H1 (cell line): ENCODE measurements around the gene FADS6. TPM values are rescaled to one million over a fixed set of nuclear protein-coding genes. Genes with fewer than 3 reads are reported as not detected.

ENCODE experiments used
- CTCF ChIA-PET: fragments of 300-600 bp; sonication (Branson Sonifier 250); formaldehyde crosslinking; loops from one replicate; lab custom pipeline; 2021; ENCODE audit not compliant: partially characterized antibody; lab: Charles Lee
- POLR2A ChIA-PET: fragments of 300-600 bp; sonication (Branson Sonifier 250); formaldehyde crosslinking; loops from one replicate; lab custom pipeline; 2021; ENCODE audit warnings: inconsistent platforms; ENCODE audit not compliant: partially characterized antibody; lab: Charles Lee
- DNase-seq, 2 experiments: peaks; one replicate each; pipeline versions ENCODE4 v3.0.0 to v3.0.0-alpha.2; 2010 to 2022; ENCODE audit warnings: low spot score in 2 of 2, low read depth in 1 of 2, mixed read lengths in 1 of 2
- FAIRE-seq: peaks from 2 replicates; lab custom pipeline; 2011; peaks lifted over from hg19 to GRCh38; lab: Jason Lieb, UNC
- H2AFZ ChIP-seq: 2 replicates; pipeline ENCODE4 v1.8.1; 2012; ENCODE audit warnings: low read length, inconsistent platforms
- H2AK5ac ChIP-seq: 2 replicates; pipeline ENCODE4 v1.6.1; 2013; ENCODE audit warnings: low read depth, low read length
- H2BK120ac ChIP-seq: replicated peaks from 2 replicates; pipeline ENCODE3; 2013; ENCODE audit warnings: low read depth, low read length, inconsistent platforms
- H2BK12ac ChIP-seq: 2 replicates; pipeline ENCODE4 v1.6.1; 2013; ENCODE audit warnings: low read depth, low read length
- H2BK15ac ChIP-seq: 2 replicates; pipeline ENCODE4 v1.6.1; 2013; ENCODE audit warnings: low read length
- H2BK20ac ChIP-seq: 2 replicates; pipeline ENCODE4 v1.6.1; 2013; ENCODE audit warnings: low read length
- H2BK5ac ChIP-seq: 2 replicates; pipeline ENCODE4 v1.6.1; 2013; ENCODE audit warnings: low read depth, low read length
- H3K14ac ChIP-seq: 2 replicates; pipeline ENCODE4 v1.6.1; 2013; ENCODE audit warnings: inconsistent platforms; ENCODE audit not compliant: insufficient read length
- H3K18ac ChIP-seq: 2 replicates; pipeline ENCODE4 v1.6.1; 2013; ENCODE audit warnings: low read length; ENCODE audit errors: extremely low read depth
- H3K23ac ChIP-seq: 2 replicates; pipeline ENCODE4 v1.6.1; 2013; ENCODE audit warnings: inconsistent platforms; ENCODE audit not compliant: insufficient read length
- H3K23me2 ChIP-seq: 2 replicates; pipeline ENCODE4 v1.6.1; 2013; ENCODE audit warnings: low read depth, low read length
- H3K27ac ChIP-seq: 2 replicates; pipeline ENCODE4 v1.6.1; 2011; ENCODE audit warnings: low read depth, low read length, inconsistent platforms
- H3K27me3 ChIP-seq, 4 experiments: replicated peaks in 1 of 4; 1 replicate in 1 of 4; 2 replicates in 3 of 4; pipeline versions ENCODE4 v1.6.1 to v1.8.1; 2011 to 2013; ENCODE audit warnings: low read length in 3 of 4, mild to moderate bottlenecking in 3 of 4, inconsistent platforms in 2 of 4, mixed read lengths in 2 of 4, moderate library complexity in 1 of 4; ENCODE audit not compliant: control insufficient read depth in 3 of 4, insufficient read depth in 3 of 4; ENCODE audit errors: extremely low read depth in 1 of 4
- H3K36me3 ChIP-seq, 4 experiments: 2 replicates each; pipeline versions ENCODE4 v1.6.1 to v1.8.1; 2011 to 2013; ENCODE audit warnings: mild to moderate bottlenecking in 4 of 4, low read length in 3 of 4, moderate library complexity in 2 of 4, control low read depth in 1 of 4, inconsistent platforms in 1 of 4; ENCODE audit not compliant: insufficient read depth in 4 of 4, control insufficient read depth in 2 of 4
- H3K4ac ChIP-seq: replicated peaks from 2 replicates; pipeline ENCODE3; 2013; ENCODE audit warnings: low read length, low read depth, mixed read lengths, inconsistent platforms; ENCODE audit not compliant: insufficient read length
- H3K4me1 ChIP-seq, 4 experiments: replicated peaks in 1 of 4; 1 replicate in 1 of 4; 2 replicates in 3 of 4; pipeline versions ENCODE4 v1.6.1 to v1.8.1; 2011 to 2013; ENCODE audit warnings: low read length in 3 of 4, inconsistent platforms in 2 of 4, mixed read lengths in 1 of 4; ENCODE audit not compliant: insufficient read depth in 4 of 4, control insufficient read depth in 3 of 4
- H3K4me2 ChIP-seq, 2 experiments: 2 replicates each; pipeline versions ENCODE4 v1.6.1 to v1.8.1; 2011 to 2013; ENCODE audit warnings: low read depth in 2 of 2, low read length in 2 of 2, control low read depth in 1 of 2, inconsistent platforms in 1 of 2, mild to moderate bottlenecking in 1 of 2; ENCODE audit not compliant: insufficient read depth in 1 of 2
- H3K4me3 ChIP-seq, 4 experiments: fragments of 200-600, 300-600 bp in 1 of 4; sonication (generic), shearing (Covaris generic), sonication (Bioruptor Twin) in 1 of 4; 2 replicates each; pipeline versions ENCODE4 v1.5.1 to v1.8.1; 2011 to 2016; ENCODE audit warnings: low read length in 4 of 4, low read depth in 3 of 4, control low read depth in 2 of 4, inconsistent platforms in 2 of 4, mild to moderate bottlenecking in 2 of 4, mixed read lengths in 1 of 4, moderate library complexity in 1 of 4; ENCODE audit not compliant: insufficient read depth in 2 of 4; ENCODE audit errors: extremely low read depth in 1 of 4
- H3K56ac ChIP-seq: replicated peaks from 2 replicates; pipeline ENCODE3; 2013; ENCODE audit warnings: low read depth, mild to moderate bottlenecking, mixed read lengths, low read length, inconsistent platforms; ENCODE audit not compliant: insufficient read length
- H3K79me1 ChIP-seq: 2 replicates; pipeline ENCODE4 v1.6.1; 2013; ENCODE audit warnings: low read depth, low read length, control low read depth
- H3K79me2 ChIP-seq, 2 experiments: 2 replicates each; pipeline versions ENCODE4 v1.6.1 to v1.8.1; 2012 to 2013; ENCODE audit warnings: low read length in 2 of 2, mild to moderate bottlenecking in 2 of 2, inconsistent platforms in 1 of 2; ENCODE audit not compliant: insufficient read depth in 2 of 2, control insufficient read depth in 1 of 2
- H3K9ac ChIP-seq, 4 experiments: replicated peaks in 1 of 4; 1 replicate in 1 of 4; 2 replicates in 3 of 4; pipeline versions ENCODE4 v1.6.1 to v1.8.1; 2011 to 2013; ENCODE audit warnings: low read depth in 3 of 4, low read length in 3 of 4, control low read depth in 2 of 4, mild to moderate bottlenecking in 2 of 4, moderate library complexity in 2 of 4, inconsistent platforms in 1 of 4; ENCODE audit errors: extremely low read depth in 1 of 4
- H3K9me3 ChIP-seq, 2 experiments: 2 replicates each; pipeline versions ENCODE4 v1.6.1 to v1.8.1; 2012 to 2013; ENCODE audit warnings: mild to moderate bottlenecking in 2 of 2, moderate library complexity in 2 of 2, control low read depth in 1 of 2, inconsistent platforms in 1 of 2, low read depth in 1 of 2, low read length in 1 of 2, mixed read lengths in 1 of 2; ENCODE audit not compliant: insufficient read depth in 2 of 2
- H4K20me1 ChIP-seq, 2 experiments: replicated peaks in 1 of 2; 2 replicates each; pipeline versions ENCODE3 to v1.8.1; 2011 to 2013; ENCODE audit warnings: inconsistent platforms in 2 of 2, low read length in 2 of 2, mild to moderate bottlenecking in 1 of 2; ENCODE audit not compliant: insufficient read depth in 2 of 2, control insufficient read depth in 1 of 2
- H4K5ac ChIP-seq: 2 replicates; pipeline ENCODE4 v1.6.1; 2013; ENCODE audit warnings: low read length, low read depth, mixed read lengths, inconsistent platforms; ENCODE audit not compliant: insufficient read length
- H4K8ac ChIP-seq: 2 replicates; pipeline ENCODE4 v1.8.0; 2013; ENCODE audit warnings: mild to moderate bottlenecking, moderate library complexity, low read length, inconsistent platforms; ENCODE audit not compliant: insufficient read depth; ENCODE audit errors: extremely low read depth
- H4K91ac ChIP-seq: replicated peaks from 2 replicates; pipeline ENCODE3; 2013; ENCODE audit warnings: low read length, mixed read lengths, inconsistent platforms; ENCODE audit not compliant: insufficient read length
- CEBPB ChIP-seq: IDR thresholded peaks from 2 replicates; pipeline ENCODE4 v1.6.1; 2012; ENCODE audit warnings: low read depth, low read length
- CHD2 ChIP-seq: IDR thresholded peaks from 2 replicates; pipeline ENCODE4 v1.6.1; 2012; ENCODE audit warnings: low read length, improper control_type of control experiment
- FOSL1 ChIP-seq: IDR thresholded peaks from 2 replicates; pipeline ENCODE4 v1.6.1; 2011; ENCODE audit warnings: mild to moderate bottlenecking, low read depth, low read length, moderate library complexity; ENCODE audit not compliant: insufficient read depth
- HDAC2 ChIP-seq, 2 experiments: fragments of 300-600 bp in 1 of 2; sonication (generic) in 1 of 2; IDR thresholded peaks; 2 replicates each; pipeline ENCODE4 v1.6.1; 2011 to 2012; ENCODE audit warnings: low read depth in 2 of 2, low read length in 2 of 2, mild to moderate bottlenecking in 2 of 2, moderate library complexity in 2 of 2, borderline replicate concordance in 1 of 2, inconsistent platforms in 1 of 2
- POLR2A ChIP-seq, 2 experiments: IDR thresholded peaks; 1 replicate in 1 of 2; 2 replicates in 1 of 2; pipeline ENCODE4 v1.6.1; 2011; ENCODE audit warnings: low read depth in 2 of 2, low read length in 2 of 2, mild to moderate bottlenecking in 2 of 2; ENCODE audit errors: control extremely low read depth in 1 of 2
- RNF2 ChIP-seq: fragments of 200-900, 300-1000 bp; sonication (generic); IDR thresholded peaks from 2 replicates; pipeline ENCODE4 v1.7.1; 2016; ENCODE audit warnings: borderline replicate concordance, low read depth, mild to moderate bottlenecking, antibody characterized with exemption, low read length; ENCODE audit not compliant: poor library complexity, severe bottlenecking; ENCODE audit errors: missing control alignments
- WGBS, 2 experiments: shearing (Covaris generic) in 1 of 2; methylation state at CpG; one replicate each; pipeline versions ENCODE4 v1.1.6 to v1.1.7; 2013 to 2015; ENCODE audit warnings: low lambda C conversion rate in 2 of 2, mixed read lengths in 2 of 2, inconsistent platforms in 1 of 2, low coverage in 1 of 2, missing lambda C conversion rate in 1 of 2; ENCODE audit not compliant: insufficient replicate concordance in 2 of 2, insufficient coverage in 1 of 2, insufficient read length in 1 of 2; ENCODE audit errors: extremely low coverage in 1 of 2, missing lambda C conversion rate in 1 of 2; 5-methylcytosine and 5-hydroxymethylcytosine counted together
- polyA plus RNA-seq, 7 experiments: library from polyadenylated mRNA; depleted of rRNA in 3 of 7; stranded (reverse) in 5 of 7; unstranded in 2 of 7; fragments of >200 nt in 5 of 7; fragments of 200-250 nt in 2 of 7; gene quantifications; 1 replicate in 5 of 7; 2 replicates in 1 of 7; 4 replicates in 1 of 7; pipeline versions ENCODE4 v1.2.1 to v1.2.3, GENCODE V29; 2011 to 2013; ENCODE audit warnings: missing spikeins in 2 of 7, mixed read lengths in 2 of 7
- total RNA-seq: library from RNA; stranded (reverse); fragmentation: NEBNext Ultra II Directional; extraction: Animal tissue kit (Norgen Biotek cat#: 25700); gene quantifications from 2 replicates; pipeline ENCODE4 v1.2.1, GENCODE V29; 2021

Gene FADS6
- total and polyA plus RNA-seq, 2 of the 8 experiments (the other 6 are each of a cell fraction or from before 2014, with no cell fraction given) = 0.56 to 2.5 TPM

DNA sequence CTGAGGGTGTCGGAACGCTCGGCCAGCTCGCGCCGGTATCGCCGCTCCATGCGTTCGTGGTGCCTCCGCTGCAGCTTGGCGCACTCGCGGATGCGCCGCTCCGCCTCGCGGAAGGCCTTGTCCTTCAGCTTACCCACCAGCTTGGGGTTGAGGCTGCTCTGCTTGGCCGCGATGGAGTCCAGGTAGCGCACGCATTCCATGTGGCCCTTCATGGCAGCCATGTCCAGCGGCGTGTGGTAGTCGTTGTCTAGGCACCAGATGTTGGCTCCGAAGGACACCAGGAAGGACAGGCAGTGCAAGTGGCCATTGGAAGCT lies 26.8 kb upstream of the FADS6 start:
- 0 out of 2 replicates have a peak overlapping the region, but pooled peaks have one; percentile 62 for H4K8ac ChIP-seq
- H2BK20ac ChIP-seq = peak overlapping the region; percentile 15; the same call in 1 of the 2 replicates
- no peak overlapping the region for H3K14ac ChIP-seq
- ChIA-PET POLR2A (interaction anchor here (0.6 to 1.4 kb wide), 5 partner anchors 13 to 90 kb away, joined by 3 to 7 read pairs (median 3); partner anchors contain the start of gene FDXR), CTCF (interaction anchor here (1.1 to 49.9 kb wide), 16 partner anchors 10 to 129 kb away, joined by 3 to 1072 read pairs (median 6); partner anchors contain the start of genes FADS6 and OTOP3)
- H3K56ac ChIP-seq = peak overlapping the region; percentile 9
- no peaks in the 10 kb centered on the region for H3K79me2 ChIP-seq
- no peak overlapping the region for H2AFZ ChIP-seq
- no peak overlapping the region for H3K9ac ChIP-seq
- H3K9me3 ChIP-seq = no peaks in the 10 kb centered on the region
- H3K79me1 ChIP-seq = no peaks in the 10 kb centered on the region
- H4K5ac ChIP-seq = no peak overlapping the region
- WGBS, 2 experiments = 95% methylated on average over 27 of the region's 27 CpGs; no CpG with 5 or more reads in 1 of the 2 experiments
- H2AK5ac ChIP-seq = no peak overlapping the region
- peak overlapping the region; percentile 54; the same call in 1 of the 2 replicates for H2BK5ac ChIP-seq
- peak overlapping the region; percentile 99; the same call in 1 of the 2 replicates for H2BK15ac ChIP-seq
- TF ChIP-seq CHD2 (no peak), CEBPB (no peak), HDAC2 (IDR thresholded peaks at IDR 0.05; ENCODE audit: borderline replicate concordance in 1 of 2, low read depth in 2 of 2, low read length in 2 of 2) (no peak), POLR2A (IDR thresholded peaks at IDR 0.05; ENCODE audit: control extremely low read depth in 1 of 2, low read depth in 2 of 2, low read length in 2 of 2) (no peak), FOSL1 (no peak), RNF2 (no peak)
- H4K91ac ChIP-seq = peak overlapping the region; percentile 90
- no peak overlapping the region for H3K4me3 ChIP-seq
- H3K36me3 ChIP-seq = no peaks in the 10 kb centered on the region; a peak in 1 of 8 replicates
- peaks cover 0 to 19% (median 16%) of the 10 kb centered on the region in 4 experiments; a peak in 6 of 7 replicates for H3K4me1 ChIP-seq
- peak overlapping the region; percentile 99; the same call in 1 of the 2 replicates for H2BK12ac ChIP-seq
- H3K27me3 ChIP-seq = peaks cover 28 to 38% (median 31%) of the 10 kb centered on the region in 4 experiments
- peaks cover 0 to 7% of the 10 kb centered on the region in 2 experiments for H4K20me1 ChIP-seq
- no peak overlapping the region for H3K23ac ChIP-seq
- H3K4ac ChIP-seq = peak overlapping the region; percentile 59
- FAIRE-seq (no peak), DNase-seq (no peak)
- H3K23me2 ChIP-seq = peaks cover 9% of the 10 kb centered on the region; the same call in 1 of the 2 replicates
- H3K18ac ChIP-seq = peak overlapping the region; percentile 55
- no peak overlapping the region for H3K4me2 ChIP-seq
- no peak overlapping the region for H2BK120ac ChIP-seq
- H3K27ac ChIP-seq = no peak overlapping the region
